GM10847 (cell line): ENCODE measurements around the gene ALOX5AP.

ENCODE experiments used
- POLR2A ChIP-seq: IDR thresholded peaks from 2 replicates; pipeline ENCODE4 v1.6.1; 2011; ENCODE audit not compliant: insufficient read length; ENCODE audit errors: extremely low read depth

The ALOX5AP gene

DNA sequence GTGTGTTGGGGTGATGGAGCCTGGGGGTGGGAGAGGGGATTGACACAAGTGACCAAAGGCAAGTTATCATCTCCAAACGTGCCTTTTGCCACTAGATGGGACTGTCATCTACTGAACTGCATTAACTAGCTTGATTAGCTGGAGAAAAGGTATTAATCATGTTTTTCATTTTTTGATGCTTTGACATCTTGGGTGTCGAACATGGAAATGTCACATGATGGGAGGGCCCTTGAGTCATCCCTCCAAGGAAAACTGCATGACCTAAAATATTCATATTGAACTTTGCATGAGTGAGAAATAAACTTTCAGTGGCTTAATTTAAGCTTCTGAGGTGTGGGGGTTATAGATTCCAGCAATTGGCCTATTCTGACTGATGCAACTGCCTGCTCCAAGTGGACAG, 73.3 kb downstream of the ALOX5AP start:
- no peak for TF ChIP-seq POLR2A

- TF ChIP-seq POLR2A = no peak
These were observed 74.4 kb downstream of the ALOX5AP start for GRCh38 chr13:30809787-30810186.

DNA sequence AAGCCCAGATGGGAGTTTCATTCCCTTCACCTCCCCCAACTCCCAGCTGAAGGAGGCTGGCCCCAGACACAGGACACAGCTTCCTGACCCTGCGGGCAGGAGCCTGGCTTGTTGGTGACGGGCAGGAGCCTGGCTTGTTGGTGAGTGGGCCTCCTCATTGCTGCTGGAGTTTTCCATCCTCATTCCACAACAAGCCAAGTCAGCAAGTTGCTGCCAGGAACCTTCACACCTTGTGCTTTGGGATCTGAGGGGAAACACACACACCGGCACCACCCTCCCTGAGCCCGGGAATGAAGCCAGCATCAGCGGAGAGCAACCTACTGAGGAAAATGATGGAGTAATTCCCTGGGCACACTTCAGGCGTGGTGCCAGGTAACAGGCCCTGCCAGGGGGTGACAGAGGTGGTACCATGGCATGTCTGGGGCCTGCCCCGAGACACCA, 74.9 kb downstream of the ALOX5AP start:
- no peak for TF ChIP-seq POLR2A

- no peak for TF ChIP-seq POLR2A
These were observed 75.5 kb downstream of the ALOX5AP start for GRCh38 chr13:30810801-30811200.
